ENCODE data around the gene RBM39.
A peak's percentile ranks its signal among the peaks of the same experiment; 100 is the strongest.

The RBM39 gene

DNA sequence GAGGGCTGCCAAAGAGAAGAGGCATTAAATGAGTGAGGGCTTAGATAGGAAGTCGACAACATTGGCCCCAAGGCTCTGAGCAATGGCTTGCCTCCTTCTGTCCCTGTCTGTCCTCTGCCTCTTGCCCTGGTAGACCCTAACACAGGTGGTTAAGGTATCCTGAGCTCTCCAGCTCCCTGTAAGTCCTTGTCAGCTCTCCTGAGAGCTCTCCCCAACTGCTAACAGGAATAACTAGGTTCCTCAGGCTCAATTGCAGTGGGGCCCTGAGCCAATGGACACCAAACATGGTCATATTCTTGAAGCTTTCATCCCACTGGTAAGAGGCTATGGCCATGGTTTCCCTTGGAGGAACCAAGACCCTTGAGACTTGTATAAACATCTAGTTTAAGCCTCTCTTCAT is 72.4 kb downstream of the RBM39 start:
- no peak for DNase-seq (ENCODE audit: low read depth)
- TF ChIP-seq CTCF (conservative IDR thresholded peaks at IDR 0.05; ENCODE audit: low read depth, low read length) = no peak
- no peak overlapping the region for H3K4me3 ChIP-seq (ENCODE audit: low read depth, low read length)

- DNase-seq (ENCODE audit: low read depth) = no peak
- no peak overlapping the region for H3K4me3 ChIP-seq (ENCODE audit: low read depth, low read length)
- no peak for TF ChIP-seq CTCF (conservative IDR thresholded peaks at IDR 0.05; ENCODE audit: low read depth, low read length)
Observed at GRCh38 chr20:35669221-35669620, 72.8 kb downstream of the RBM39 start.

DNA sequence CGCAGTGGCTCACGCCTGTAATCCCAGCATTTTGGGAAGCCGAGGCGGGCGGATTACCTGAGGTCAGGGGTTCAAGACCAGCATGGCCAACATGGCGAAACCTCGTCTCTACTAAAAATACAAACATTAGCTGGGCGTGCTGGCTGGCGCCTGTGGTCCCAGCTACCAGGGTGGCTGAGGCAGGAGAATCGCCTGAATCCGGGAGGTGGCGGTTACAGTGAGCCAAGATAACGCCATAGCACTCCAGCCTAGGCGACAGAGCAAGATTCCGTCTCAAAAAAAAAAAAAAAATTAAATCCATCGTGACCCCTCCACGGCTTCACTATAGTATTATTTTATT is 76.1 kb downstream of the RBM39 start:
- TF ChIP-seq CTCF (conservative IDR thresholded peaks at IDR 0.05; ENCODE audit: low read depth, low read length) = no peak
- DNase-seq (ENCODE audit: low read depth) = no peak
- H3K4me3 ChIP-seq (ENCODE audit: low read depth, low read length) = no peak overlapping the region

- DNase-seq (ENCODE audit: low read depth) = peak; percentile 94
- TF ChIP-seq CTCF (conservative IDR thresholded peaks at IDR 0.05; ENCODE audit: low read depth, low read length) = no peak
- peak within 1 kb of the TSS; percentile 77 for H3K4me3 ChIP-seq (ENCODE audit: low read depth, low read length)
Observed at GRCh38 chr20:35664466-35665206, 77.4 kb downstream of the RBM39 start, which contains the start of the genes CPNE1 and RBM12. TSS of gene CPNE1 (minus strand) at chr20:35664900. CDS start at chr20:35632923, 31,977 bp downstream. TSS of gene RBM12 (minus strand) at chr20:35664900. CDS start at chr20:35655322, 9,578 bp downstream.

DNA sequence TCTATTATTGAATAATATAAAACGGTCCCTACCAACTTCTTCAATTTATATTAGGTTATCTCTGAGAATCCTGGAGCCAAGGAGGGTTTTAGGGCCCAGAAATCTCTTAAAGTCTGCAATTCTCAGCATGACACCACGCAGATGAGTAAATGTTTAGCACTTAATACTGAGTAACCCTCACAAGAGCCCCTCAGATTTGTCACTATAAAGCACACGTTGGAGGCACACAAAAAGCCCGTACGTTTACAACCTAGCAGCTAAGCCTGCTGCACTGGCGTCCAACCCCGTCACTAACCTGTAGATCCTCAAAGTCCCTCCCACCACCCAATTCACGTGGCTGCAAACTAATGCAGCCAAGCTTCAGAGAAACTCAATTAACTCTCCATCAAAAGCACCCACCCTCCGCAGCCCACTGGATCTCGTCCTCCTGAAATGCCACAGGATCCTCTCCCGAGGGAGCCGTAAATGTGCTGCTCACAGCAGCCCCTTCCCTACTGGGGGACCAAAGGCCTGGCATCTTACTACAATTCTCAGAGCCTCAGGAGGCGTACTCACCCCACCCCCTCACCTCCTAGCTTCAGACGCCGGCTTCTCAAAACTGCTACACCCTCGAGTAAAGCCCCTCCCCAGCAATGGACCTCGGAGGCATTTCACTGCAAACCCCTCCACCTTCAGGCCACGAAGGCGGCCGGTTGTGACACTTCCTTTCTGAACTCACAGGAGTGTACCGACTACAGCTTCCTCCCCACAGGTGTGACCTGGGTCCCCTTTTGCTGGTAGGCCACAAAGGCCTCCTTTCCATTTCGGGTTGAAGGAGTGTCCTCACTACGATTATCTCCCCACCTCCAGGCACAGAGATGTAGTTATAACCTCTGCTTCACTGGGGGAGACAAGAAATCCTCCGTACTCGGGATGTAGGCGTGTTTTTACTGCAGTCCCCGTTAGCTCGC is 78.3 kb downstream of the RBM39 start:
- no peak for TF ChIP-seq CTCF (conservative IDR thresholded peaks at IDR 0.05; ENCODE audit: low read depth, low read length)
- peak overlapping the region; percentile 77 for H3K4me3 ChIP-seq (ENCODE audit: low read depth, low read length)
- peak; percentile 46 for DNase-seq (ENCODE audit: low read depth)

GRCh38 chr20:35662551-35662950 is 79.5 kb downstream of the RBM39 start:
- TF ChIP-seq CTCF (conservative IDR thresholded peaks at IDR 0.05; ENCODE audit: low read depth, low read length) = no peak
- DNase-seq (ENCODE audit: low read depth) = no peak
- H3K4me3 ChIP-seq (ENCODE audit: low read depth, low read length) = peak overlapping the region; percentile 77
